GM12875 (cell line): ENCODE results near the gene TALDO1.
A peak's percentile ranks its signal among the peaks of the same experiment; 100 is the strongest.
"Not testable (repeated sequence)": the region's sequence is repeated elsewhere in the genome, so short reads cannot be mapped to it uniquely, and the experiment has no call there.

Source experiments
- H3K4me3 ChIP-seq: one replicate; pipeline ENCODE4 v1.5.1; 2011; ENCODE audit warnings: low read depth, low read length, control low read depth
- TF ChIP-seq, protein P1 (sequence below): IDR thresholded peaks from 2 replicates; pipeline ENCODE4 v1.5.1; 2011; ENCODE audit warnings: low read depth, mild to moderate bottlenecking, control low read depth, inconsistent platforms, low read length, moderate library complexity, borderline replicate concordance; ENCODE audit not compliant: insufficient read depth

The TALDO1 gene

DNA sequence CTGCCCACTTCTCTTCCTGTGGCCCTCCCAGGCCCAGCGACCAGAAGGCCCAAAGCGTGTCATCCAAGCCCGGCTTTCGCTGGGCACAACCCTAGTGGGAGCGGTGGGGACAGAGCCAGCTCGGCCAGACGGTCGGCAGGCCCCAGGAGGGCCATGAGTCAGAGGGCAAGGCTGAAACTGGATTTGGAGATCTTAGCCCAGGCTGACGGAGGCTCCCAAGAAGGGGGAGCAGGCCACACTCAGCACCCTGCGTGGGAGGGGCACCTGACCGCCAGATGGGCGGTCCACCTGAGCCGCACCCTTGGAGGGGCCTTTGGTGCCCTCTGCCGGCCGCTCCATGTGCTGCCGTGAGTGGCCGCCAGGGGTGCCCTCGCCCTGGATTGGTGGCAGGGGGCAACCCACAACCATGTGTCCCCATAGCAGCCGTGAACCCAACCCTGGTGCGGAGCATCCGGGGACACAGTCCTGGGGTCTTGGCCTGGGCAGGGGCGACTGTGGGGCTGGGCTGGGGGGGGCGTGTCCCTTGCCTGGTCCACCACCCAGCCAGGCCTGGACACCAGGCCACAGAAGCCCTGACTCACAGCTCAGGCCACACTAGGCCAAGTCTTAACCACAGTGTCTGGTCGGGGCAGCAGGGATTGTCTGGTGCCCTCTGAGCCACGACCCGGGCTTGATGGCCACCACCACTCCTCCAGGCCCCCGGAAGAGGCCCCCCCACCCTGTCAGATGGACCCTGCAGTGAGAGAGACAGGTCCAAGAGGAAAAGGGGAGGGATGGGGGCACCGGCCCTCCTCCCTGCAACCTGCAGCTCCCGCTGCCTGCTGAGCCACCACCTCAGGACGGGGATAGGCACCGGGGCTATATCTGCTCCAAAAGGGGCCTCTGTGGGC is 19.2 kb upstream of the TALDO1 start:
- H3K4me3 ChIP-seq: no peak overlapping the region
- TF ChIP-seq, protein P1, sequence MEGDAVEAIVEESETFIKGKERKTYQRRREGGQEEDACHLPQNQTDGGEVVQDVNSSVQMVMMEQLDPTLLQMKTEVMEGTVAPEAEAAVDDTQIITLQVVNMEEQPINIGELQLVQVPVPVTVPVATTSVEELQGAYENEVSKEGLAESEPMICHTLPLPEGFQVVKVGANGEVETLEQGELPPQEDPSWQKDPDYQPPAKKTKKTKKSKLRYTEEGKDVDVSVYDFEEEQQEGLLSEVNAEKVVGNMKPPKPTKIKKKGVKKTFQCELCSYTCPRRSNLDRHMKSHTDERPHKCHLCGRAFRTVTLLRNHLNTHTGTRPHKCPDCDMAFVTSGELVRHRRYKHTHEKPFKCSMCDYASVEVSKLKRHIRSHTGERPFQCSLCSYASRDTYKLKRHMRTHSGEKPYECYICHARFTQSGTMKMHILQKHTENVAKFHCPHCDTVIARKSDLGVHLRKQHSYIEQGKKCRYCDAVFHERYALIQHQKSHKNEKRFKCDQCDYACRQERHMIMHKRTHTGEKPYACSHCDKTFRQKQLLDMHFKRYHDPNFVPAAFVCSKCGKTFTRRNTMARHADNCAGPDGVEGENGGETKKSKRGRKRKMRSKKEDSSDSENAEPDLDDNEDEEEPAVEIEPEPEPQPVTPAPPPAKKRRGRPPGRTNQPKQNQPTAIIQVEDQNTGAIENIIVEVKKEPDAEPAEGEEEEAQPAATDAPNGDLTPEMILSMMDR: peak; percentile 100

DNA sequence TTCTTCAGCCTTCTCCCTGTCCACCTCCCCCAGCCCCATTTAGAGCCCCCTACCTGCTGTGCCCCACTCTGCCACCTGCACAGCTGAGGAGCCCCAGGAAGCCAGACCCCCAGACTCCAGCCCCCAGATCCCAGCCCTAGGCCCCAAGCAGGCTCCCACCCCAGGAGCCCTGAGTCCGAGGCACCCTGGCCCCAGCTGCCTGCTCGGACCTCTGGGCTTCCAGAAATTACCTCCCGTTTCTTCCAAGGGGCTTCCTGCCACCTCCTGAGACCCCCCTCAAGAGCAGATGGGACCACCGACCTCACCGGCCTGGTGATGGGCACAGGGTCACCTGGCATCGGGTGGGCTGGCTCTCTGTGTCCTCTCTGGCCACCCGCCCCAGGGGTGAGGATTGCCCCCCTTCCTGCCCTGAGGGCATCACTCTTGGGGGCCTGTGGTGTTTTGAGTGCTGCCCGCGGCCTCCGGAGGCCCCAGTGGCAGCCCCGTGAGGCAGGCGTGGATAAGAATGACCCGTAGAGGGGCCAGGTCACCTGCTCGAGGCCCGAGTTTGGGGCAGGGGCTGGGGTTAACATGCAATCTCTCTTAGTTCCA is 18.3 kb upstream of the TALDO1 start:
- TF ChIP-seq, protein P1: no peak
- no peak overlapping the region for H3K4me3 ChIP-seq

DNA sequence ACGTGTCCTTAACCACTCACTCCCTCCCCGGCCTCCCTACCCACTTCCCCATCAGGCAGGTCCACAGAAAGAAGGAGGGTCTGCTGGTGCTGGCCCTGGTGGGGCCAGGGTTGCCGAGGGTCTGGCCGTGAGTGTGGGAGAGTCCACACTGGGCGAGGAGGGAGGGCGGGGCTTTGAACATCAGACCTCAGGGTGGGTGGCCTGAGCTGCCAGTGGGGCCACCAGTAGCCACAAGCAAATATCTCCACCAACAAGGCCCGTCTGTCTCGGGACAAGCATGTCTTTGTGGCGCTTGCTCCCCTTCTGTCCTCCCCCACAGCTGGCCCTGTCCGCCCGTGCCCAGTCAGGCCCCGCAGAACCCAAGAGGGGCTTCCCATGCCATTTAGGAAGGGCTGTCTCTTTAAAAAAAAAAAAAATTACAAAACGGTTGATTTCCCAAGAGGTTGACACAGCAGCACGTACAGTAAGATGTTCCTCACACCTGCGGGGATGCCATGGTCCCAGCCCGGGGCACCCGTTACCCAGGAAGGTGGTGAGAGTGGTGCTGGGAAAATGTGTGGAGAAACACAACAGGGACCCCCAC is 17.7 kb upstream of the TALDO1 start:
- H3K4me3 ChIP-seq: no peak overlapping the region
- TF ChIP-seq, protein P1: no peak

DNA sequence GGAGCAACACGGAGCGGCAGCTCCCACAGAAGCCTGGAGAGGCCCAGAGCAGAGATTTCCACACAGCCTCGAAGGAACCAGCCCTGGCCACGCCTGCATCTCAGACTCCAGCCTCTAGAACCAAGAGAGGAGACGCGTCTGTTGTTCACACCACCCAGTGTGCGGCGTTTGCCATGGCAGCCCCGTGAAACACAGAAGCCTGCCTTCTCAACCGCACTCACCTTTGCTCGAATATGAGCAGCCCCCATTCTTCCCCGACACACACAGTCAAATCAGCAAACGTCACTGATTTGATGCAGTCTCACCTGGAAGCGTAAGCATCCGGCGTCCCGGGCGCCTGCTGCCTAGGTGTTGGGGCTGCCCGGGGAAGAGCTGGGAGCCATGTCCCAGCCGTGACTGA is 14.2 kb upstream of the TALDO1 start:
- TF ChIP-seq, protein P1: no peak
- H3K4me3 ChIP-seq: no peak overlapping the region

DNA sequence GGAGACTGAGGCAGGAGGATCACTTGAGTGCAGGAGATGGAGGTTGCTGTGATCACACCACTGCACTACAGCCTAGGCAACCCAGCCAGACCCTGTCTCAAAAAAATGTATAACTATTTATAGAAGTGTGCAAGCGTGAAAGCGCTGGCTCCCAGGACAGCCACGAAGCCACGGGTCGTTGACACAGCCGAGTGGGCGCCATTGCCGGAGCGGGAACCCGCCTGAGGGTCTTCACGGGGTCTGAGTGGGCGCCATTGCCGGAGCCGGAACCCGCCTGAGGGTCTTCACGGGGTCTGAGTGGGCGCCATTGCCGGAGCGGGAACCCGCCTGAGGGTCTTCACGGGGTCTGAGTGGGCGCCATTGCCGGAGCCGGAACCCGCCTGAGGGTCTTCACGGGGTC is 12.7 kb upstream of the TALDO1 start:
- not testable (repeated sequence) for H3K4me3 ChIP-seq

DNA sequence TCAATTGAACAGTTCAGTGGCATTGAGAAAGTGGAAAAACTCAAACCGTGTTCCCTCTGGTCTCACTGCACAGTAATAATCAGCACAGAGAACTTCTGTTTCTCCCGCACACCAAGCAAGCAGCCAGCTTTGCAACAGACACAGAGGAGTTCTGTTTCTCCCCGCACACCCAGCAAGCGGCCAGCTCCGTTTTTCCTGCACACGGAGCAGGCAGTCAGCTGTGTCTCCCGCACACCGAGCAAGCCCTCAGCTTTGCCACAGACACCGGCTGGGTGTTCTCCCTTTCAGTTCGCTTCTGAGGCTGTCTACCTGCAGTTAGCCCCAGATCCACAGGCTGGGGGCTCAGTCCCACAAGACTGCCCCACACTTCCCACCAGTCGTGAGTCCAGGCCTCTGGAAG is 9.9 kb upstream of the TALDO1 start:
- H3K4me3 ChIP-seq: no peak overlapping the region
- TF ChIP-seq, protein P1: no peak

DNA sequence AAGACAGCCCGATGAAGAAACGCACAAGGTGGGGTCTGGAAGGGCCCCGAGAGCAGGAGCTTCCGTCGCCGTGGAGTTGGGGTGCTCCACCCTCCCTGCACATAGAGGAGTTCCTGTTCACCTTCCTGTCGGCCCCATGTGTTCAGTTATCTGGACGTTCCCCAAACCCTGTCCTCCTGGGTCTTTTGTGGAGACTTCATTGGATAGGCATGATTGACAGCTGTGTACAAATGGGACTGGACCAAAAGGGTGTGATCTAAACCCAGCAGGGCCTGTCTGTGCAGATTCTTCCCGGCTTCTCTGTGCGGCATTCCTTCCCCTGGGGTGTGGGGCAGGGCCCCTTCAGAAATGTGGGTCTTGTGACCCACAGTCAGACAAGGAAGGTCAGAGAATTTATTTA is 9.4 kb upstream of the TALDO1 start:
- not testable (repeated sequence) for H3K4me3 ChIP-seq

DNA sequence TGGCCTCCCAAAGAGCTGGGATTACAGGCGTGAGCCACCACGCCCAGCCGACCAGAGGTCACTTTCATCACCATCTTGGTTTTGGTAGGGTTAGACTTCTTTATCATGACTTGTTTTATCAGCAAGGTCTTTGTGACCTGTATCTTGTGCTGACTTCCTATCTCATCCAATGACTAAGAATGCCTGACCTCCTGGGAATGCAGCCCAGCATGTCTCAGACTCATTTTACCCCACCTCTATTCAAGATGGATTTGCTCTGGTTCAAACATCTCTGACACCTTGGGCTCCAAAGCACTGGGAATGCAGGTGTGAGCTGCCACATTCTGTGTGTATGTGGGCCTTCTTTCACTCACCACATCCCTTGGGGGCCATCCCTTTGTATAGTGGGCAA is 5.1 kb upstream of the TALDO1 start:
- TF ChIP-seq, protein P1: no peak
- H3K4me3 ChIP-seq: no peak overlapping the region
